ENCODE data around the gene LCN6.
A peak's percentile ranks its signal among the peaks of the same experiment; 100 is the strongest.

DNA sequence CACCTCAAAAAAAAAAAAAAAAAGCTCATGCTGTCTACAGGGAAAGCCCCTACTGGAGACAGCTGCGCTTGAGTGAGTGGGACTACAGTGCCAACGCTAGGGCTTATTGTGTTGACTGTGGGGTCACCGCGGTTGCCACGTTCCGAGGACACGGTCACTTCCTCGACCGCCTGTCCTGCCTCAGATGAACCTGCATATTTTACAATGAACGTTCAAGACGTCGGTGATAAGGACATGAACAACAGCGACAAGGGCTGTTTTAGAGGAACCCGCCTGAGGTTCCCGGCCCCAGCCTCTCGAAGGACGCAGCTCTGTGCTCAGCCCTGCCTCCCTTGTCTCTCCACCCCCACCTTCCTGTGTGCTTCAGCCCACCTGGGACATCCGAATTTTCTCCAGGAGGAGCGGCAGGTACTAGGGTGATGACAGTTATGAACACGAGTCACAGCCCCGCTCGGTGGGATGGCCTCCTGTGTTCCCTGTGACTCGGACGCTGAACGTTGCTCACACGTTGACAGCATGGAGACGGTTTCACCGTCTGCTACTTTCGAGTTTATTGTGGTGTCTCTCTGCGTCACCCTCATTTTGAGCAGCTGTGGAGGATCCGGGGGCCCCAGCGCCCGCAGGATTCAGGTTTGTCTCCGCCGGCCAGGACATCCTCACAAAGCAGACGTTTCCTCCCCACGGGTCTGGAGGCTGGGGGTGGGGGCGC, 47.2 kb downstream of the LCN6 start:
- TF ChIP-seq CEBPB (IDR thresholded peaks at IDR 0.05; ENCODE audit: borderline replicate concordance in 1 of 2, low read depth in 2 of 2, low read length in 2 of 2) (no peak), SMC3 (IDR thresholded peaks at IDR 0.05; ENCODE audit: borderline replicate concordance, low read length) (no peak), BRCA1 (IDR thresholded peaks at IDR 0.05; ENCODE audit: low read depth, low read length) (no peak), EZH2 (IDR thresholded peaks at IDR 0.05; ENCODE audit: borderline replicate concordance, control insufficient read depth, low read depth, low read length) (no peak), CREB1 (IDR thresholded peaks at IDR 0.05; ENCODE audit: low read depth) (peak; percentile 78), STAT3 (IDR thresholded peaks at IDR 0.05; ENCODE audit: low read depth, low read length) (no peak), JUND (IDR thresholded peaks at IDR 0.05; ENCODE audit: low read depth, low read length) (no peak), POLR2A (IDR thresholded peaks at IDR 0.05; ENCODE audit: low read depth, low read length) (peak; percentile 82), POU2F2 (IDR thresholded peaks at IDR 0.05; ENCODE audit: borderline replicate concordance, low read depth, low read length) (peak; percentile 12; the same call in 1 of the 3 replicates), SMAD1 (IDR thresholded peaks at IDR 0.05; ENCODE audit: low read depth, partially characterized antibody) (no peak)
- TF ChIP-seq, protein P1, sequence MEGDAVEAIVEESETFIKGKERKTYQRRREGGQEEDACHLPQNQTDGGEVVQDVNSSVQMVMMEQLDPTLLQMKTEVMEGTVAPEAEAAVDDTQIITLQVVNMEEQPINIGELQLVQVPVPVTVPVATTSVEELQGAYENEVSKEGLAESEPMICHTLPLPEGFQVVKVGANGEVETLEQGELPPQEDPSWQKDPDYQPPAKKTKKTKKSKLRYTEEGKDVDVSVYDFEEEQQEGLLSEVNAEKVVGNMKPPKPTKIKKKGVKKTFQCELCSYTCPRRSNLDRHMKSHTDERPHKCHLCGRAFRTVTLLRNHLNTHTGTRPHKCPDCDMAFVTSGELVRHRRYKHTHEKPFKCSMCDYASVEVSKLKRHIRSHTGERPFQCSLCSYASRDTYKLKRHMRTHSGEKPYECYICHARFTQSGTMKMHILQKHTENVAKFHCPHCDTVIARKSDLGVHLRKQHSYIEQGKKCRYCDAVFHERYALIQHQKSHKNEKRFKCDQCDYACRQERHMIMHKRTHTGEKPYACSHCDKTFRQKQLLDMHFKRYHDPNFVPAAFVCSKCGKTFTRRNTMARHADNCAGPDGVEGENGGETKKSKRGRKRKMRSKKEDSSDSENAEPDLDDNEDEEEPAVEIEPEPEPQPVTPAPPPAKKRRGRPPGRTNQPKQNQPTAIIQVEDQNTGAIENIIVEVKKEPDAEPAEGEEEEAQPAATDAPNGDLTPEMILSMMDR (IDR thresholded peaks at IDR 0.05 in 2 of 3, conservative IDR thresholded peaks at IDR 0.05 in 1 of 3; ENCODE audit: control insufficient read depth in 2 of 3, extremely low read depth in 1 of 3, insufficient read depth in 1 of 3, low read depth in 3 of 3, low read length in 3 of 3) = no peak
- TF ChIP-seq, protein P2, sequence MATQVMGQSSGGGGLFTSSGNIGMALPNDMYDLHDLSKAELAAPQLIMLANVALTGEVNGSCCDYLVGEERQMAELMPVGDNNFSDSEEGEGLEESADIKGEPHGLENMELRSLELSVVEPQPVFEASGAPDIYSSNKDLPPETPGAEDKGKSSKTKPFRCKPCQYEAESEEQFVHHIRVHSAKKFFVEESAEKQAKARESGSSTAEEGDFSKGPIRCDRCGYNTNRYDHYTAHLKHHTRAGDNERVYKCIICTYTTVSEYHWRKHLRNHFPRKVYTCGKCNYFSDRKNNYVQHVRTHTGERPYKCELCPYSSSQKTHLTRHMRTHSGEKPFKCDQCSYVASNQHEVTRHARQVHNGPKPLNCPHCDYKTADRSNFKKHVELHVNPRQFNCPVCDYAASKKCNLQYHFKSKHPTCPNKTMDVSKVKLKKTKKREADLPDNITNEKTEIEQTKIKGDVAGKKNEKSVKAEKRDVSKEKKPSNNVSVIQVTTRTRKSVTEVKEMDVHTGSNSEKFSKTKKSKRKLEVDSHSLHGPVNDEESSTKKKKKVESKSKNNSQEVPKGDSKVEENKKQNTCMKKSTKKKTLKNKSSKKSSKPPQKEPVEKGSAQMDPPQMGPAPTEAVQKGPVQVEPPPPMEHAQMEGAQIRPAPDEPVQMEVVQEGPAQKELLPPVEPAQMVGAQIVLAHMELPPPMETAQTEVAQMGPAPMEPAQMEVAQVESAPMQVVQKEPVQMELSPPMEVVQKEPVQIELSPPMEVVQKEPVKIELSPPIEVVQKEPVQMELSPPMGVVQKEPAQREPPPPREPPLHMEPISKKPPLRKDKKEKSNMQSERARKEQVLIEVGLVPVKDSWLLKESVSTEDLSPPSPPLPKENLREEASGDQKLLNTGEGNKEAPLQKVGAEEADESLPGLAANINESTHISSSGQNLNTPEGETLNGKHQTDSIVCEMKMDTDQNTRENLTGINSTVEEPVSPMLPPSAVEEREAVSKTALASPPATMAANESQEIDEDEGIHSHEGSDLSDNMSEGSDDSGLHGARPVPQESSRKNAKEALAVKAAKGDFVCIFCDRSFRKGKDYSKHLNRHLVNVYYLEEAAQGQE (IDR thresholded peaks at IDR 0.05; ENCODE audit: low read depth, low read length) = no peak
- TF ChIP-seq, protein P3, sequence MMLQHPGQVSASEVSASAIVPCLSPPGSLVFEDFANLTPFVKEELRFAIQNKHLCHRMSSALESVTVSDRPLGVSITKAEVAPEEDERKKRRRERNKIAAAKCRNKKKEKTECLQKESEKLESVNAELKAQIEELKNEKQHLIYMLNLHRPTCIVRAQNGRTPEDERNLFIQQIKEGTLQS (IDR thresholded peaks at IDR 0.05; ENCODE audit: borderline replicate concordance, extremely low read depth, low read depth, low read length) = no peak
